Measurements from ENCODE around the gene FOXL1. TPM values are rescaled to one million over a fixed set of nuclear protein-coding genes. Genes with fewer than 3 reads are reported as not detected.

Gene FOXL1
- total RNA-seq, 4 donors from 2014 or later, result 0.52 to 0.83 (median 0.69) TPM

- H3K9me3 ChIP-seq, result no peaks in the 10 kb centered on the region
- H3K4me3 ChIP-seq, result peak overlapping the region; percentile 17 to 39 (median 26)
- intact Hi-C loops (cut with DNase I), result no loop called here
- WGBS, result 40% methylated on average over 12 of the region's 69 CpGs
- DNase-seq (ENCODE audit: extremely low spot score), result no peak
- H3K36me3 ChIP-seq, result no peaks in the 10 kb centered on the region
- H3K27me3 ChIP-seq, result peaks cover 0 to 83% (median 45%) of the 10 kb centered on the region in 4 donors
- H3K27ac ChIP-seq (replicated peaks in 1 of 4), result peak overlapping the region; percentile 22 to 58 (median 33)
- TF ChIP-seq POLR2AphosphoS5 (IDR thresholded peaks at IDR 0.05), result no peak
- TF ChIP-seq EP300 (IDR thresholded peaks at IDR 0.05), result no peak
- TF ChIP-seq, protein P1, sequence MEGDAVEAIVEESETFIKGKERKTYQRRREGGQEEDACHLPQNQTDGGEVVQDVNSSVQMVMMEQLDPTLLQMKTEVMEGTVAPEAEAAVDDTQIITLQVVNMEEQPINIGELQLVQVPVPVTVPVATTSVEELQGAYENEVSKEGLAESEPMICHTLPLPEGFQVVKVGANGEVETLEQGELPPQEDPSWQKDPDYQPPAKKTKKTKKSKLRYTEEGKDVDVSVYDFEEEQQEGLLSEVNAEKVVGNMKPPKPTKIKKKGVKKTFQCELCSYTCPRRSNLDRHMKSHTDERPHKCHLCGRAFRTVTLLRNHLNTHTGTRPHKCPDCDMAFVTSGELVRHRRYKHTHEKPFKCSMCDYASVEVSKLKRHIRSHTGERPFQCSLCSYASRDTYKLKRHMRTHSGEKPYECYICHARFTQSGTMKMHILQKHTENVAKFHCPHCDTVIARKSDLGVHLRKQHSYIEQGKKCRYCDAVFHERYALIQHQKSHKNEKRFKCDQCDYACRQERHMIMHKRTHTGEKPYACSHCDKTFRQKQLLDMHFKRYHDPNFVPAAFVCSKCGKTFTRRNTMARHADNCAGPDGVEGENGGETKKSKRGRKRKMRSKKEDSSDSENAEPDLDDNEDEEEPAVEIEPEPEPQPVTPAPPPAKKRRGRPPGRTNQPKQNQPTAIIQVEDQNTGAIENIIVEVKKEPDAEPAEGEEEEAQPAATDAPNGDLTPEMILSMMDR (IDR thresholded peaks at IDR 0.05), result no peak
- TF ChIP-seq POLR2A (IDR thresholded peaks at IDR 0.05; ENCODE audit: low read depth), result no peak
- peaks cover 9 to 35% (median 28%) of the 10 kb centered on the region in 4 donors for H3K4me1 ChIP-seq
Measured at GRCh38 chr16:86578611-86579267, 390 bp downstream of the FOXL1 start.

- peak overlapping the region; percentile 17 to 39 (median 26) for H3K4me3 ChIP-seq
- intact Hi-C loops (cut with DNase I), result no loop called here
- no peak for DNase-seq (ENCODE audit: extremely low spot score)
Measured at GRCh38 chr16:86579268-86580062, 1.1 kb downstream of the FOXL1 start.

GRCh38 chr16:86580063-86580790 lies 1.9 kb downstream of the FOXL1 start:
- 66% methylated on average over 7 of the region's 19 CpGs for WGBS
- intact Hi-C loops (cut with DNase I), result no loop called here
- DNase-seq (ENCODE audit: extremely low spot score), result no peak
- Histone ChIP-seq H3K27ac (replicated peaks in 1 of 4) (peak overlapping the region in 1 of 4 donors; percentile 22), H3K27me3 (peaks cover 0 to 81% (median 42%) of the 10 kb centered on the region in 4 donors), H3K36me3 (no peaks in the 10 kb centered on the region), H3K9me3 (no peaks in the 10 kb centered on the region), H3K4me3 (no peak overlapping the region), H3K4me1 (peaks cover 5 to 34% (median 28%) of the 10 kb centered on the region in 4 donors)
- TF ChIP-seq POLR2AphosphoS5 (IDR thresholded peaks at IDR 0.05), result no peak
- no peak for TF ChIP-seq POLR2A (IDR thresholded peaks at IDR 0.05; ENCODE audit: low read depth)
- no peak for TF ChIP-seq EP300 (IDR thresholded peaks at IDR 0.05)
- TF ChIP-seq, protein P1 (IDR thresholded peaks at IDR 0.05), result no peak

More at GRCh38 chr16:86579268-86580062, 1.1 kb downstream of the FOXL1 start:
- Histone ChIP-seq H3K27me3 (peaks cover 0 to 83% (median 45%) of the 10 kb centered on the region in 4 donors), H3K36me3 (no peaks in the 10 kb centered on the region), H3K27ac (replicated peaks in 1 of 4) (peak overlapping the region; percentile 22 to 58 (median 33)), H3K4me1 (peaks cover 9 to 35% (median 28%) of the 10 kb centered on the region in 4 donors), H3K9me3 (no peaks in the 10 kb centered on the region)
- WGBS, result 16% methylated on average over 24 of the region's 69 CpGs
- TF ChIP-seq EP300 (IDR thresholded peaks at IDR 0.05) (no peak), POLR2AphosphoS5 (IDR thresholded peaks at IDR 0.05) (no peak), POLR2A (IDR thresholded peaks at IDR 0.05; ENCODE audit: low read depth) (no peak)
- TF ChIP-seq, protein P1 (IDR thresholded peaks at IDR 0.05), result no peak

GRCh38 chr16:86580791-86581170 lies 2.4 kb downstream of the FOXL1 start:
- no peaks in the 10 kb centered on the region for H3K36me3 ChIP-seq
- H3K9me3 ChIP-seq, result no peaks in the 10 kb centered on the region
- no peak overlapping the region for H3K4me3 ChIP-seq
- no peak for DNase-seq (ENCODE audit: extremely low spot score)
- intact Hi-C loops (cut with DNase I), result no loop called here
- H3K27me3 ChIP-seq, result peaks cover 0 to 78% (median 36%) of the 10 kb centered on the region in 4 donors
- no peak overlapping the region for H3K27ac ChIP-seq (replicated peaks in 1 of 4)
- TF ChIP-seq POLR2A (IDR thresholded peaks at IDR 0.05; ENCODE audit: low read depth) (no peak), POLR2AphosphoS5 (IDR thresholded peaks at IDR 0.05) (no peak), EP300 (IDR thresholded peaks at IDR 0.05) (no peak)
- TF ChIP-seq, protein P1 (IDR thresholded peaks at IDR 0.05), result no peak
- H3K4me1 ChIP-seq, result peaks cover 0 to 29% (median 23%) of the 10 kb centered on the region in 4 donors
- WGBS, result 90% methylated on average over 9 of the region's 9 CpGs

All from esophagus muscularis mucosa (tissue), 4 donors.